Cerebellar cortex (tissue), 1 donor: ENCODE measurements around the gene KRTAP12-4.
"Not testable (repeated sequence)": the region's sequence is repeated elsewhere in the genome, so short reads cannot be mapped to it uniquely, and the experiment has no call there.

ENCODE experiments used
- DNase-seq: peaks from one replicate; pipeline ENCODE4 v3.0.0-alpha.2; 2015; ENCODE audit warnings: low spot score

KRTAP12-4 gene, protein sequence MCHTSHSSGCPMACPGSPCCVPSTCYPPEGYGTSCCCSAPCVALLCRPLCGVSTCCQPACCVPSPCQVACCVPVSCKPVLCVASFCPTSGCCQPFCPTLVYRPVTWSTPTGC

DNA sequence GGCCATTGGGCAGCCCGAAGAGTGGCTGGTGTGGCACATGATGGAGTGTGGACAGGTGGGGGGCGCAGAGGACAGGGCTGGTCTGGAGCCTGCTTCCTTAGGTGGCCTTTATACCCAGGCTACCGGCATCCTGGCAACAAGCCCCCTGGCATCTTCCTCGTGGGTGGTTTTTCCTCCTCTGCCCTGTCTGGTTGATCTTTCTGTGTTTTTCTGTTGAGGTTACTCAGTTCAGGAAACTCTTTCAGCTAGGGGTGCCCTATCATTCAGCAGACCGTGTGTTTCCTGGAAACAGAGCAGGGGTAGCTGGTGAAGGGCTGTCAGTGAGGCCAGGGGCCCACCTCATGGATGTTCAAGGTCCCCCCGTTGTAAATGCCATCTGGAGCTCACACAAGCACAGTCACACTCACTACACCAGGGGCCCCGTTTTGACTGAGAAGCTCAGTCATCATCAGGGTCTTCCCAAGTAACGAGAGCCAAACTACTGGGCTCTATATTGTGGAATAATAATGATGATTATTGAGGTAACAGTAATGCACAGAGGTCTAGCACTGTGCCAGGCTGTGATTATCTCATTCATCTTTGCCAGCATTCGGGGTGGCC lies at the start of gene KRTAP12-4:
Gene KRTAP12-4 (minus strand): TSS at position 84 of the 600 bp plus-strand sequence. CDS start 45 bp downstream, at position 39.
- DNase-seq: no peak

- no peak for DNase-seq
These were observed 49.5 kb upstream of the KRTAP12-4 start for GRCh38 chr21:44703731-44704635.

DNA sequence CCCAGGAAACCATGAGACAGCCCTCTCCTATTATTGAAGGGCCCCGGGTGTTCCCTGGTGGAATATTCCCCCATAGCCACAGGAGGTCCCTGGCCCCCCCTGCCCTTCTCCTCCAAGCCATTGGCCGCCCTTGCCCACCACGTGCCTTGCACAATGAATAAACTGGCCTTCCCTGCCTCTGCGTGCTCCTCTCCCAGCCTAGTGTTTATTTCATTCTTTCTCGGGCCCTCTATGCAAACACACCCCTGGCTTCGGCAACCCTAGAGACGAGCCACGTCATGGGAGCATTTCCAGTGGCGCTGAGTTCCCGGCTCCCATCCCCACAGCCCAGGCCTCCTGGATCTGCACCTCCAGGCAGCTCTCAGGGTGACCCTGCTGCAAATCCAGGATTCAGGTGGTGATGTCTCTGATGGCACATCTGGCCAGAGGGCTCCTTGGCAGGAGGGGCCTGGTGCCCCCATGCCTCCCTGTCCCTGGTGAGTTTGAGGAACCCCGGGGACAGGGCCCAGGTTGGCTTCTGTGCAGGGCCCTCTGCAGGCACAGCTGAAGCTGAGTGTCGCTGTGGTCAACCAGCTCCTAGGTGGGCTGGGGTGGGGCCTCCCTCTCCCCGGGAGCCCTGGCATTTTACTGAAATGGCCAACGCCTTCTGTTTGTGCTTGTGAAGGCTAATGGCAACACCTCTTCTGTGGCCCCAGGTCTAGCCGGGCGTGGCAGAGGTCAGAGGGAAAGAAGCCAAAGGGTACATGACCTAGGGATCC lies 48.7 kb upstream of the KRTAP12-4 start:
- no peak for DNase-seq

DNA sequence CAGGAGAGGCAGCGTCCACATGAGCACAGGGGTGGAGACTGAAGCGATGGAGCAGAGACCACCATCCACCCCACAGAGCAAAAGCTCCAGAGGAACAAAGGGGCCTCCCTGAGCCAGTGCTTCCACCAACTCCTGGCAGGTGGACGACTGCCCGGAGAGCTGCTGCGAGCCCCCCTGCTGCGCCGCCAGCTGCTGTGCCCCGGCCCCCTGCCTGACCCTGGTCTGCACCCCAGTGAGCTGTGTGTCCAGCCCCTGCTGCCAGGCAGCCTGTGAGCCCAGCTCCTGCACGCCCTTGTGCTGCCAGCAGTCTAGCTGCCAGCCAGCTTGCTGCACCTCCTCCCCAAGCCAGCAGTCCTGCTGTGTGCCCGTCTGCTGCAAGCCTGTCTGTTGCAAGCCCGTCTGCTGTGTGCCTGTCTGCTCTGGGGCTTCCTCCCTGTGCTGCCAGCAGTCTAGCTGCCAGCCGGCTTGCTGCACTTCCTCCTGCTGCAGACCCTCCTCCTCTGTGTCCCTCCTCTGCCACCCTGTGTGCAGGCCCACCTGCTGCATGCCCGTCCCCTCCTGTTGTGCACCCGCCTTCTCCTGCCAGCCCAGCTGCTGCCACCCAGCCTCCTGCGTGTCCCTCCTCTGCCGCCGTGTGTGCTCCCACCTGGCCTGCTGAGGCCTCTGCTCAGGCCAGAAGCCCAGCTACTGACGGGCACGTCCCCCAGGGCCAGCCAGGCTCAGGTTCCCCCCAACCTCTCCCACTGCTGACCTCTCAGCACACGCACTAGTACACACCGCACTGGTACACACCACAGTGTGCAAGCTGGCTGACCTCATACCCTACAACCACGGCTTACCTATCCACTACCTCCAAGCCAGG lies 47.9 kb upstream of the KRTAP12-4 start:
- DNase-seq: peak; percentile 52

DNA sequence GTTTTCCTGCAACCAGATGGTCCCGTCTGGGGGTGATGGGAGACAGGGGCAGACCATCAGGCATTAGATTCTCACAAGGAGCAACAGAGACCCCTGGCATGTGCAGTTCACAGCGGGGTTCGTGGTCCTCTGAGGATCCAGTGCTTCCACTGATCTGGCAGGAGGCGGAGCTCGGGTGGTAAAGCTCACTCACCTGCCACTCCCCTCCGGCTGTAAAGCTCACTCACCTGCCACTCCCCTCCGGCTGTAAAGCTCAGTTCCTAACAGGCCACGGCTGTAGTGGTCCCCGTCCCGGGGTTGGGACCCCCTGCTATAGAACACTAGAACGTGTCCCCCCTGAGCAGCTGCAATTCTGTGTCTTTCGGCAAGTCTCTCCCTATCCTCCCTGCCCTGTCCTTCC lies 47.1 kb upstream of the KRTAP12-4 start:
- DNase-seq: no peak

DNA sequence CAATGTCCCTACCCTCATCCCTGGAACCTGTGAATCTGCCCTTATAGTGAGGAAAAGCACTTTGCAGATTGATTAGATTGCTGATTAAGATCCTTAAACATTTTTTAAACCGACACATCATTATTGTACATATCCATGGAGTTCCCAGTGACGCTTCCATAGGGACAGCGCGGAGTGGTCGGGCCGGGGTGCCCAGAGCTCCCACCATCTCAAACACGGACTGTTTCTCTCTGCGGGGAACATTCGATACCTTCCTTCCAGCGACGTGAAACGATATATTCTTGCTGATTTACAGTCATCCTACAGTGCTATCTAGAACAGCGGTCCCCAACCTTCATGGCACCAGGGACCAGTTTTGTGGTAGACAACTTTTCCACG lies 46.6 kb upstream of the KRTAP12-4 start:
- no peak for DNase-seq

GRCh38 chr21:44700101-44701022 lies 45.9 kb upstream of the KRTAP12-4 start:
- DNase-seq: no peak

GRCh38 chr21:44699502-44700001 lies 45.1 kb upstream of the KRTAP12-4 start:
- DNase-seq: no peak

DNA sequence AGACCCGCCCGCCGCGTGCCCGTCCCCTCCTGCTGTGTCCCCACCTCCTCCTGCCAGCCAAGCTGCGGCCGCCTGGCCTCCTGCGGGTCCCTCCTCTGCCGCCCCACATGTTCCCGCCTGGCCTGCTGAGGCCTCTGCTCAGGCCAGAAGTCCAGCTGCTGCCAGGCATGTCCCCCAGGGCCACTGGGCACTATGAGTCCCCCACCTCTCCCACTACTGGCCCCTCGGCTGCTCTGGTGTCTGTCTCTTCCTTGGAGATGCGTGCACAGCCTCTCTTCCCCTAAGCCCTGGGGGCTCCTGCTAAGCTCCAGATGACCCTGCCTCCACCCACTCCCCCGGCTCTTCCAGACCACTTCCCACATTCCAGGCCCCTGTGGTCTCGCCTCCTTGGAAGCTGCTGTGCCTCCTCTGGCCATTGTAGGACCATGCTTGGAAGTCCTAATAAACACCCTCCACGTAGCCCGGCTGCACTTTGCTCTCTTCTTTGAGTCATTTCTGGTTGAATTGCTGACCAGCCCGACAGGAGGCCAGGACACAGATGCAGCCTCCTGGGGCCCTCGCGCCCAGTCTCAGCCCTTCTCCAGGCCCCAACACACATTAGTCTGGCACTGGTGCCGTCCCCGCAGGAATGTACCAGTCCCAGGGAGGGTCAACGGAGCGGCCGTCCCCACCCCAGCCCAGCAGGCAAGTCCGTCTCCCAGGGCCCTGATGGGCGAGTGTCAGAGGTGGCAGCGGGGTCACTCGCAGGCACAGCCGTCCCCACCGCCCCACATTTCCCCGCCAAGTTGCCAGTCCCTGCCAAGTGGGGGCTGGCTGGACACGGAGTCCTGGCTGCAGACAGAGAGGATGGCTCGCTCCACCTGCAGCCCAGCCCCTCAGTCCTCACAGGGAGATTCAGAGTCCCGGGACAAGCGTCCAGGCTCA lies 43.6 kb upstream of the KRTAP12-4 start:
- DNase-seq: no peak

GRCh38 chr21:44697172-44697810 lies 42.8 kb upstream of the KRTAP12-4 start, which contains the start of gene KRTAP10-12:
KRTAP10-12 (plus strand) TSS chr21:44697172; CDS start chr21:44697202, 30 bp downstream.
- DNase-seq: peak; percentile 57

- DNase-seq: no peak
These were observed 42.1 kb upstream of the KRTAP12-4 start for GRCh38 chr21:44696572-44696971.

DNA sequence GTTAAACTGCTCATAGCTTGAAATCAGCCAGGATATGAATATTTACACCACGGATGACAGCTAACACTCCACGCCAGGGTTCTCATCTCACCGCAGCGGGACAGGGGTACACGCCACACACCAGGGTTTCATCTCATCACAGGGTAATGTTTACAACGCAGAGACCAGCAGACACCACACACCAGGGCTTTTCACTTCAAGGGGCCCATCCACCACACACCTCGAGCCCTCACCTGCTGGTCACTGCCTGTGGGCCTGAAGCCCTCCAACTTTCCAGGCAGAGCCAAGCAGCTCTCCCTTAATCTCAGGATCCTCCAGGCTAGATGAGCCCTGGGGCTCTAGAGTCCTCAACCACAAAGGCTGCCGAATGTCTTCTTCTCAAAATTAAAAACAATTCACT lies 41.2 kb upstream of the KRTAP12-4 start:
- no peak for DNase-seq

DNA sequence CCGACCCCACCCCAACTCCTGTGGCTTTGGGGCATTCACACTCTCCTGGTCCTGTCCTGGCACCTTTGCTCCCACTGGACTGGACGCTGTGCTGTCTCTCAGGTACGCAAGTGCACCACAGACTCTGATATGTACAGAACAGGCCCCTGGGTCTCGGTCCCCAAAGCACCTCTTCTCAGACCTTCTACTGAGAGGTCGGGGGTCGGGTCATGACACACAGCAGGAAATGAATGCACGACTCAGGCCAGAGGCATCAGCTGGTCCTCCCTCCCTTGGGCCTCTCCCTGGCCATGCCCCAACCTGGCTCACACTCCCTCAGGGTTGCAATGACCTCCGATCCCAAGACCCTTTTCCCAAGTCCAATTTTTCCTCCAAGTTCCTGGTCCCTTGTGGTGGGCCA lies 40.7 kb upstream of the KRTAP12-4 start:
- DNase-seq: no peak

GRCh38 chr21:44694776-44695175 lies 40.3 kb upstream of the KRTAP12-4 start:
- no peak for DNase-seq

GRCh38 chr21:44692798-44693512 lies 38.5 kb upstream of the KRTAP12-4 start:
- no peak for DNase-seq

DNA sequence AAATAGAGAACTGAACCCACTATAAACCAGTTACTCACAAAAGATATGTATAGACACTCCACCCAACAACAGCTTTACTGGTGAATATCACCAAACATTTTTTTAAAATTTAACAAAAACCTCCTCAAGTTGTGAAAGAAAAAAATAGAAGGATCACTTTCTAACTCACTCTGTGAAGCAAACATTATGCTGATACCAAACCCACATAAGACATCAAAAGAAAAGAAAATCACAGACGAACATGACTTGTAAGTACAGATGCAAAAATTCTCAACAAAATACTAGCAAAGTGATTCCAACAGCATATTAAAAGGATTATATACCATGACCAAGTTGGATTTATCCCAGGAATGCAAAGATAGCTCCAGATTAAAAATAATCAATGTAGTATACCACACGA lies 37.2 kb upstream of the KRTAP12-4 start:
- no peak for DNase-seq

DNA sequence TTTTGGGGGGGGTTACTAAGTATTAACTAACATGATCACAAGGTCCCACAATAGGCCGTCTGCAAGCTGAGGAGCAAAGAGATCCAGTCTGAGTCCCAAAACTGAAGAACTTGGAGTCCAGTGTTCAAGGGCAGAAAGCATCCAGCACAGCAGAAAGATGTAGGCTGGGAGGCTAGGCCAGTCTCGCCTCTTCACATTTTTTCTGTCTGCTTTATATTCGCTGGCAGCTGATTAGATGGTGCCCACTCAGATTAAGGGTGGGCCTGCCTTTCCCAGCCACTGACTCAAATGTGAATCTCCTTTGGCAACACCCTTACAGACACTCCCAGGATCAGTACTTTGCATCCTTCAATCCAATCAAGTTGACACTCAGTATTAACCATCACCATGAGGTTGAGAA lies 35.3 kb upstream of the KRTAP12-4 start:
- DNase-seq: not testable (repeated sequence)

GRCh38 chr21:44687671-44688070 lies 33.2 kb upstream of the KRTAP12-4 start:
- DNase-seq: no peak
